A549 treated with Mapracorat at 1 μM for 4 hours (cell line): ENCODE measurements around the gene UBQLN2. TPM values are rescaled to one million over a fixed set of nuclear protein-coding genes. Genes with fewer than 3 reads are reported as not detected.

Experiments used
- total RNA-seq: library from RNA; stranded (reverse); fragments of 200-300 nt; extraction: Qiagen RNA extraction; gene quantifications from 5 replicates; pipeline ENCODE4 v1.2.3, GENCODE V29; 2022

UBQLN2 gene
- total RNA-seq, result 20.4 to 21.9 TPM (median 21.1 TPM) in 5 replicates

GRCh38 chrX:56563231-56564161, at the start of gene UBQLN2:
UBQLN2 (plus strand) TSS chrX:56563627; CDS start chrX:56563874, 247 bp downstream.

Other genes starting within 250 kb of the UBQLN2 start
- 49.1 to 62.7 TPM (median 51.0 TPM) in 5 replicates for gene NBDY, start 165.6 kb downstream of the UBQLN2 start, total RNA-seq